Activated T-cell treated with anti-CD3 and anti-CD28 coated beads, Interleukin-2, amount 50 U/mL, for 1 hour (primary cell): ENCODE results near the gene ASAP2.

ENCODE experiments used
- DNase-seq: peaks from one replicate; pipeline ENCODE4 v3.0.0-alpha.2; 2020

The ASAP2 gene

DNA sequence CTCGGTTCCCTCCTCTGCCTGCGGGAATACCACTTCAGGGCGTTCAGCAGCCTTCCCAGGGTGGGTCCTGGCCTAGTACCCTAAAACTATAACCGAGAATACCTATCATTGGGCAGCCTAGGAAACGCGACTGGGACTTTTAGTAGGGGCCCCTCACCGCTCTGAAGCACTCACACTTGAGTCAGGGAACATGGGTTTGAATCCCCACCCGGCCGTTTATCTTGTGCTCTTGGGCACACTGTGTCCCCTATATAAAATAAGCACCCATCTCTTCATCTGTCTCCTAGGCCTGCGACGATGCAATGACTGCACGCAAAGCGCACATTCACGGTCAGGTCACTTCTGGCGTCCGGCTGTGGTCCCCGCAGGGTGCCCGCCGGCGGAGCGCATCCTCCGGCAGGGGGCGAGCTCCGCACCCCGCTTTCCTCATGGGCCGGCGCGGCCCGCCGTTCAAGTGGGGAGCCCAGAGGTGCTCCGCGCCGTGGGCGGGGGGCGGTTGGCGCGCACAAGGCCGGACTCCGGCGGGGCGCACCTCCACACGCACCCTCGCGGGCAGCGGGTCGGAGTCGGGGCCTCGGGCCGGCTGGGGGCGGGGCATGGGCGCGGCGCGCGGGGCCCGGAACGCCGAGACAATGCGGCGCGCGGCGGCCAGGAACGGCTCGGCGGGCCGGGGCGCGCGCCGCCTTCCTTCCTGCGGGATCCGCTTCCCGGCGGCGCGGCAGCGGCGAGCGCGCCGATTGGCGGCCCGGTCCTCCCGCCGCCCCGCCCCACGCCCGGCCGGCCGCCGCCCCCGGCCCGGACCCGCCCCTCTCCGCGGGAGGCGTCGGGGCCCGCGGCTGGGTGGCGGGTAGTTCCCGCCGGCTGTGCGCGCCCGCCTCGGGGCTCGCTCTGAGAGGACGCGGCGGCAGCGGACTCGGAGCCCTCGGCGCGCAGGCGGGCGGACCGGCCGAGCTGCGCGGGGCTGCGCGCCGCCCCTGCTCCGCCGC lies at the start of gene ASAP2:
ASAP2 (plus strand) TSS at position 850 of the 986 bp plus-strand sequence. CDS start 293 bp downstream, outside the sequence.
- DNase-seq: peak; percentile 31

DNA sequence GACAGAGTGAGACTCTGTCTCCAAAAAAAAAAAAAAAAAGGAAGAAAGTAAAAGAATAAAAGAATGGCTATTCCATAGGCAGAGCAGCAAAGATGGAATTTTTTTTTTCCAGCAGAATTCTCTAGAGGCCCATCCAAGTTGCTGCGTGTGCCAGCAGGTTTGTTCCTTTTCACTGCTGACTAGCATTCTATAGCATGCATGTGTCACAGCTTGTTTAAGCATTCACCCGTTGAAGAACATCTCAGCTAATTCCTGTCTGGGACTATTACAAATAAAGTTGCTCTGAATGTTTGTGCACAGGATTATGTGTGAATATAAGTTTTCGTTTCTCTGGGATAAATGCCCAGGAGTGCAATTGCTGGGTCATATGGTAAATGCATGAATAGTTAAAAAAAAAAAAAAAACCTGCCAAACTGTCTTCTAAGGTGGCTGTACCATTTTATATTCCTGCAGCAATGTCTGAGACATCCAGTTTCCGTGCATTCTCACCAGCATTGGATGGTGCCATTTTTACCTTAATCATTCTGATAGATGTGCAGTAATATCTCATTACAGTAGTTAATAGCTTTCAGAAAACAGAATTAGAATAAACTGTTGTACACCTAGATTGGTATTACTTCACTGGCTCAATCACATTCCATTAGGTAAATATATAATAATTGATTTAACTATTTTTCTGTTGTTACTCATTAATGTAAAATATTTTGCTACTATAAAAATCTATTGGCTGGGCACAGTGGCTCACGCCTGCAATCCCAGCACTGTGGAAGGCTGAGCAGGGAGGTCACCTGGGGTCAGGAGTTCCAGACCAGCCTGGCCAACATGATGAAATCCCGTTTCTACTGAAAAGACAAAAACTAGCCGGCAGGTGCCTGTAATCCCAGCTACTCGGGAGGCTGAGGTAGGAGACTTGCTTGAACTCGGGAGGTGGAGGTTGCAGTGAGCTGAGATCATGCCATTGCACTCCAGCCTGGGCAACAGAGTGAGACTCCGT lies 47.5 kb upstream of the ASAP2 start:
- no peak for DNase-seq

- DNase-seq: no peak
Observed at GRCh38 chr2:9160732-9161131, 45.9 kb upstream of the ASAP2 start.

- DNase-seq: no peak
Observed at GRCh38 chr2:9162841-9163240, 43.8 kb upstream of the ASAP2 start.

DNA sequence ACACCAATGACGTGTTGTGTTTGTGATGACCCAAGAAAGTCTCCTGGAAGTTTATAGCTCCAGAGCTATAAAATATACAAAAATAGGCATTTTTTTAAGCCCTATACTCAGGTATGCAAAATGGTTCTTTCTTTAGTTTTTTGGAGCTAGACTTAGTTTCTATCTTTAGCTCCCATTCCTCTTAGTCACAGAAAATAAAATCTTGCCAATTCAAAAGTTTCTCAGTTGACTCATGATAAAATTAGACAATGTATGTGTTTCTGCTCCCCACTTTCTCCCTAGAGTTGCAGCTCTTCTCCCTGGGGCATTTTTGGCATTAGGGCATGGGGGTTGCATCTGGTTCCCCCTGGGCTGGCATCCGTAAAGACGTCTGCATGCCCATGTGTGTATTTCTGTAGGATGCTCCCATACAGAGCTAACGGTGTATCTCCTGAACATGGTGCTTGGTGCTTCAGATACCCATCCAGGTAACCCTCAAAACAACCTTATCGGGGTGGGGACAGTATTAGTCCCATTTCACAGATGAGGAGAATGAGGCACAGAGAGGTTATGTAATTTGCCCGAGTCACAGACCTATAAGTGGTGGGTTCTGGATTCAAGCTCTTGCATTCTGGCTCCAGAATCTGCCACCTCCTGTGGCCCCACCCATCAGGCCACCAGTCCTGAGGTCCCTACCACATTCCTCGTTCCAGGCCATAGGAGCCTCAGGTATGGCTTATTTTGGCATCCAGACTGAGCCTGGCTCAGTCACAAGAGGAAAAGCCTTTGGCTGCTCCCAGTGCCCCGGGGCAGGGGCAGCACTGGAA lies 43.1 kb upstream of the ASAP2 start:
- no peak for DNase-seq

GRCh38 chr2:9164112-9164608 lies 42.5 kb upstream of the ASAP2 start:
- DNase-seq: no peak

DNA sequence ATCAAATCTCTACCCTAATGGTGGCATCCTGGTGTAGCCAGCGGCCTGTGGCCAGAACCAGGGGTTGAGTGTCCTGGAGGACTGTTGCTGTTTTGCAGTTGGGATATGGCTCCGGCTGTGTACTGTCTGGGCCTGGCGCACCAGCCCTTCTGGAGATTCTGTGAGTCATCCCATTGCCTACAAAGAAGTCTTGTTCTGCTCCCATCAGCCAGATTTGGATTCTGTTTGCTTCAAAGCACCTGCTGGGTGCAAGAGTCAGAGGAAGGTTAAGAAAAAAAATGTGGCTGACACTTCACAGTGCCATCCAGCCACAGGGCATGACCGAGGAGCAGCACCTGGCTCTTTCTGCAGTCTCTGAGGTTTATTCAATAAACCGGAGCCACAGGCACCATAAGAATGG lies 41.0 kb upstream of the ASAP2 start:
- no peak for DNase-seq

- DNase-seq: no peak
Observed at GRCh38 chr2:9166579-9167377, 39.8 kb upstream of the ASAP2 start.

DNA sequence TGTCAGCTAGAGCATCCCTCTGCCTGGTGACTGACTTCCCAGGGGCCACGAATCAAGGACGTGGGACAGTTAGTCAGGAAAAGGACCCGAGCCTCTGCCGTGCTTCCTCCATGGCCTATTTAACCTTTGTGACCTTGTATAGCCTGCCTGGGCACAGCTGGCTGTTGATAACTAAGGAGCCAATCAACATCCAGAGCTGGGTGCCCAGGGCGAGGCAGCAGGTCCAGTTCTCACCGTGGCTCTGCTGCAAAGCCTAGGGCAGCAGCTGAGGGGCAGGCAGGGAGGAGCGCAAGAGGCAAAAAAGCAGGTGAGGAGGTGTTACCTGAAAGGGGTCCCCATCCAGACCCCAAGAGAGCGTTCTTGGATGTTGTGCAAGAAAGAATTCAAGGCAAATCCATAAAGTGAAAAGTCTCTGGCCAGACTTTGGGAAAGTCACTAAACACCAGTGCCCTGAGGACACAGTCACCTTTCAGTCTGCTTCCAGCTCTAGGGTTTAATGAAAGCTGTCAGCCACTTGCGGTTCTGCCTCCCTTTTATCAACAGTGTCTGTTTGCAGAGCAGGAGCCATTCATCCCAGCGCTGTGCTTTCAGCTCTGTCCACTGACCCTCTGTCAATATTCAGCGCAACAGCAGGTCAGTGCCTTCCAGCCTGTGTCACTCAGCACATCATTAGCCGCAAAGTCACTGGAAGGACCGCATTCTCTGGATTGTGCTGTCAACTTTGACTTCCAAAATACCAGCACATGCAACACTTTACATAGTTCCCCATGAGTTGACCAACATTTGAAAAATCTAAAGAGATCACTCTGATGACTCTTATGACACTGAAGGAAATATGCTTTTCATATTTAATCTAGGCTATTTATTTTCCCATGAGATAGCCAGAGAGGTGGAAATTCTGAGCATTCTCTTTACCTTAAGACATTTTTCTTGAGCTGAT lies 38.6 kb upstream of the ASAP2 start:
- DNase-seq: no peak

DNA sequence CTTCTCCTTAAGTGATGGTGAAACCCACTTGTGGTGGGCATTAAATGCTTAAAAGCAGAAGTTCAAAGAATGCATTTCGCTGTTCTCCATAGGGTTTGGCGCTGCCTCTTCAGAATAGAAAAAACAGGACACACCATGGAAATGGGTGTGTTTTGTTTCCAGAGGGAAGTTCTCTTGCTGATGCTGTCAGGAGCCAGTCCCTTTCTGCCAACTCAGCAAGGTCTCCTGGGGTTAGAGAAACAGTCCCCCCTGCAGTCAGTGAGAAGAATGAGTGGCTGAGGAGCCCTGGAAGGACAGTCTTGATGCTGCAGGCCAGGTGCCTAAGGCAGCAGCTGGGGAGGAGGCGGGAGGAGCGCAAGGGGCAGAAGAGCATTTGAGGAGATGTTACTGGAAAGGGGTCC lies 37.8 kb upstream of the ASAP2 start:
- no peak for DNase-seq

- DNase-seq: no peak
Observed at GRCh38 chr2:9169349-9170107, 37.1 kb upstream of the ASAP2 start.

- DNase-seq: no peak
Observed at GRCh38 chr2:9170458-9171130, 36.0 kb upstream of the ASAP2 start.

- DNase-seq: no peak
Observed at GRCh38 chr2:9174771-9175437, 31.7 kb upstream of the ASAP2 start.

DNA sequence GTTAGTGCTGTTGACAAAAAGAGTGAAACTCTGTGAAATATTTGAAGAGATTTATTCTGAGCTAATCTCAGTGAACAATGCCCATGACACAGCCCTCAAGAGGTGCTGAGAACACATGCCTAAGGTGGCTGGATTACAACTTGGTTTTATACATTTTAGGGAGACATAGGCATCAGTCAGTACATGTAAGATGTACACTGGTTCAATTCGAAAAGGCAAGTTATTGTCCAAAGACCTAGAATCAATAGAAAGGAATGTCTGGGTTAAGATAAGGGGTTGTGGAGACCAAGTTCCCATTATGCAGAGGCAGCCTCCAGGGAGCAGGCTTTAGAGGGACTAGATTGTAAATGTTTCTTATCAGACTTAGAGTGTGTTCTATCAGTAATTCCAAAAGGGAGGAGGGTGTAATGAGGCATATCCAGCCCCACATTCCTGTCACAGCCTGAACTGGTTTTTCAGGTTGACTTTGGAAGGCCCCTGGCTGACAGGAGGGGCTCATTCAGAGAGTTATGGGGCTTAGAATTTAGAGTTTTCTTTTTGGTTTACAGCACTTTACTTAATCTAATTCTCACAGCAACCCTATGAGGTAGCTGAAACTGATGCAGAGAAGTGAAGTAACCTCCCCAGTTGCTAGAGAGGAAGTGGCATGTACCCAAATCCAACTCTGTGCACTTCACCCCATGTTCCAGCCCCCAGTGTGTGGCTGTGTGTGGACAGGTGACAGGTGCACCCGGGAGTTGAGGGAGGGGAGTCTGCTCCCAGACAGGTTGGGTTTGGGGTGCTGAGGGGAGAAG lies 28.3 kb upstream of the ASAP2 start:
- no peak for DNase-seq

DNA sequence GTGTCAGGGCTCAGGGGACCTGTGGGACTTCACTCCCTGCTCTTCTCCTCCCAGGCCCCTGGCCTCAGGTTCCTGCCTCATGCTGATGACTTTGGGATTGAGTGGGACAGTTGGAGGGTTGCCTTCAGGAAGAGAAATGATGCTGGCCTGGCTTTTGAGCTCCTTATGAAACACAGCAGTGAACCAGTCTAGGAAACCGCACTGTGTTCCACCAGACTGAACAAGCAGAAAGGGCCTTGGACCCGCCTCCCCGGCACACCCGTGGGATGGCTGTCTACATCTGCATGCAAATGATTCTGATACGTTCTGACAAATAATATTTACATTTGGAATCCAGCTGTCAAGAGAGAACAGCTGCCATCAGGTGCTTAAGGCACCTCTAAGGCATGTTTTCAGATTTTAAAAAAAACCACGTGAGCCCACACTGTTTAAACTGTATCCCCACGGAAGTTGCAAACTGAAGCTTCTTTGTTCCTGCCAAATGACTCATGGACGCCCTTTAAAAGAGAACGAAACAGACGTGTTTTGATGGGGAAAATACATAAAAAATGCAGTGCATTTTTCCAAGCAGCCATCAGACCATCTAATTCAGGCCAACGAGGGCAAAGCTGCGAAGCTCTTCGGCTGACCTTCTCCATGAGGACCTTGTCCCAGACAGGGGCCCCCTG lies 27.6 kb upstream of the ASAP2 start:
- DNase-seq: no peak

DNA sequence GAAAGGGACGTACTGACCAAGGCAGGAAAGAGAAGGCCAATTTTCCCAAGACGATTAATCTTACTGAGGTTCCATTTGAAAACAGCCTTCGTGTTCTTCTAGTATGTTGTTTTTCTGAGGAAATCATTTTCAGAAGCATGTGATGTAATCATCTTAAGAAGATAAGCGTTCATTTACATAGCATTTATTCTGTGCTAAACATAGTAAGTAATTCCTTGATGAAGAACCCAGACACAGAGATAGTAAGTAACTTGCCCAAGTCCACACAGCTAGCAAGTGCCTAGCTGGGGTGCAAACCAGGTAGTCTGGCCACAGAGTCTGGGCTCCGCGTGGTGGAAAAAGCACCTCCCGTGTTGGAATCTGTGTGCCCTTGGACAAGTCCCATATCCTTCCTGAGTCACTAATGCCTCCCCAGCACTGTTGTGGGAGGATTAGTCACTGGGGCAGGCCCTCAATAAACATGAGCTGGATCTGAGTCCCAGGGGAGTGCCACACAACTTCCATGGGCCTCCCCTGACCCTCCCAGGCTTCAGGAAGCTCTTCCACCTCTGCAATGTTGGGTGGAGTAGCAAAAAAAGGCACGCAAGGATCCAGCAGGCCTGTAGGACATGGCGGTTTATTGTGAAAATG lies 26.9 kb upstream of the ASAP2 start:
- DNase-seq: no peak
